Calu3 (cell line): Measurements from ENCODE around the gene DCP1B. TPM values are rescaled to one million over a fixed set of nuclear protein-coding genes. Genes with fewer than 3 reads are reported as not detected.
"Not testable (repeated sequence)": the region's sequence is repeated elsewhere in the genome, so short reads cannot be mapped to it uniquely, and the experiment has no call there.

ENCODE experiments used
- BruUV-seq: library from RNA; stranded (reverse); fragments of 400-500 nt; replicated peaks from 2 replicates; lab custom pipeline; 2021; lab: Mats Ljungman, UMichigan
- CTCF ChIA-PET: fragments of 300-600 bp; sonication (Branson Sonifier 250); formaldehyde crosslinking; loops from one replicate; lab custom pipeline; 2022; ENCODE audit warnings: antibody characterized with exemption; lab: Charles Lee
- DNase-seq: peaks from one replicate; pipeline ENCODE4 v3.0.0; 2022
- H3K27ac Mint-ChIP-seq: one replicate; pipeline ENCODE4 v1.8.0; 2022; ENCODE audit warnings: mixed read lengths; ENCODE audit not compliant: unreplicated experiment
- H3K27me3 Mint-ChIP-seq: one replicate; pipeline ENCODE4 v1.8.0; 2022; ENCODE audit warnings: mixed read lengths; ENCODE audit not compliant: unreplicated experiment
- H3K36me3 Mint-ChIP-seq: one replicate; pipeline ENCODE4 v1.8.0; 2022; ENCODE audit warnings: mild to moderate bottlenecking, moderate library complexity, mixed read lengths; ENCODE audit not compliant: insufficient read depth, unreplicated experiment
- H3K4me1 Mint-ChIP-seq: one replicate; pipeline ENCODE4 v1.8.0; 2022; ENCODE audit warnings: mild to moderate bottlenecking, low read depth, mixed read lengths; ENCODE audit not compliant: unreplicated experiment
- H3K4me3 Mint-ChIP-seq: one replicate; pipeline ENCODE4 v1.8.0; 2022; ENCODE audit warnings: mild to moderate bottlenecking, low read depth, moderate library complexity, mixed read lengths; ENCODE audit not compliant: unreplicated experiment
- H3K9me3 Mint-ChIP-seq: one replicate; pipeline ENCODE4 v1.8.0; 2022; ENCODE audit warnings: low read depth, mixed read lengths; ENCODE audit not compliant: unreplicated experiment
- intact Hi-C: fragments of 100-400 bp; cut with micrococcal nuclease; formaldehyde crosslinking; loops from one replicate; pipeline ENCODE4 v1.10.0; 2022; ENCODE audit not compliant: unreplicated experiment
- total RNA-seq: library from RNA; stranded (reverse); gene quantifications from 2 replicates; pipeline ENCODE4 v1.2.3, GENCODE V29; 2022
- TF ChIP-seq, protein P1 (sequence below): fragments of 200-600 bp; IDR thresholded peaks from one replicate; pipeline ENCODE4 v1.8.0; 2022; ENCODE audit warnings: antibody characterized with exemption; ENCODE audit not compliant: unreplicated experiment

Gene DCP1B
- total RNA-seq, 1 experiment from 2014 or later: 6.3 TPM

DNA sequence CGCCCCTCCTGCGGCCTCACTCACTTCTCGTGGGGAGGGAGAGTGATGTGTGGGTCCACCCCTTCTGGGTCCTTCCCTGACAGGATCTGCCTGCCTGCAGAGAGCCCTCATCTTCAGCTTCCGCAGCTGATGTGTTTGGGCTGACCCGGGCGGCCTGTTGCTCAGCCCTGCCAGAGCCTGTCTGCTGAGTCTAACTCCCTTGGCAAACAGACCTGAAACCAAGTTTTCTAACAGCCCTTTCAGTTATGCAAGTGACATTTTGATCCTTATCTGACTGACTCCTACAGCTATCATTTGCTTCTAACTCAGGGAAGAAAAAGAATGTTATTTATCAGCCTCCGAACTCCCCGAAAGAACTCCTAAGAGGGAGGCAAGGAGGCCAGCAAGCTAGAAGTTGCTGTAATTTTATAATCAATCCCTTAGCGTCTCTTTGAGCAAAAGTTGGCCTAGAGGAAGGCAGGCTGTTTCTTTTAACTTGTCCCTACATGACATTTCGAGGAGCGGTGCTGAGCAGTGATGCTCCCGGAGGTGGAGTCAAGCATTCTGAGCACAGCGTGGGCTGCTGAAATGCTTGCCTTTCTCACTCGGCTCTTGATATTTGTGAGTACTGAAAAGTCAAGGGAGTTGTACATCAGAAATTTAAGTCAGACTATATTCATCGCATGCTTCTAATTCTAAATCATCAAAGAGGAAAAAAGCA is 54.3 kb downstream of the DCP1B start:
- CTCF ChIA-PET: no interaction called here
- intact Hi-C loops: no loop called here
- TF ChIP-seq, protein P1, sequence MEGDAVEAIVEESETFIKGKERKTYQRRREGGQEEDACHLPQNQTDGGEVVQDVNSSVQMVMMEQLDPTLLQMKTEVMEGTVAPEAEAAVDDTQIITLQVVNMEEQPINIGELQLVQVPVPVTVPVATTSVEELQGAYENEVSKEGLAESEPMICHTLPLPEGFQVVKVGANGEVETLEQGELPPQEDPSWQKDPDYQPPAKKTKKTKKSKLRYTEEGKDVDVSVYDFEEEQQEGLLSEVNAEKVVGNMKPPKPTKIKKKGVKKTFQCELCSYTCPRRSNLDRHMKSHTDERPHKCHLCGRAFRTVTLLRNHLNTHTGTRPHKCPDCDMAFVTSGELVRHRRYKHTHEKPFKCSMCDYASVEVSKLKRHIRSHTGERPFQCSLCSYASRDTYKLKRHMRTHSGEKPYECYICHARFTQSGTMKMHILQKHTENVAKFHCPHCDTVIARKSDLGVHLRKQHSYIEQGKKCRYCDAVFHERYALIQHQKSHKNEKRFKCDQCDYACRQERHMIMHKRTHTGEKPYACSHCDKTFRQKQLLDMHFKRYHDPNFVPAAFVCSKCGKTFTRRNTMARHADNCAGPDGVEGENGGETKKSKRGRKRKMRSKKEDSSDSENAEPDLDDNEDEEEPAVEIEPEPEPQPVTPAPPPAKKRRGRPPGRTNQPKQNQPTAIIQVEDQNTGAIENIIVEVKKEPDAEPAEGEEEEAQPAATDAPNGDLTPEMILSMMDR: no peak
- no TSS peak for BruUV-seq
- DNase-seq: no peak
- H3K9me3 Mint-ChIP-seq: no peaks in the 10 kb centered on the region
- H3K4me1 Mint-ChIP-seq: no peaks in the 10 kb centered on the region
- H3K4me3 Mint-ChIP-seq: no peak overlapping the region
- no peak overlapping the region for H3K27ac Mint-ChIP-seq
- no peaks in the 10 kb centered on the region for H3K27me3 Mint-ChIP-seq
- H3K36me3 Mint-ChIP-seq: no peaks in the 10 kb centered on the region

GRCh38 chr12:1948883-1949282 is 55.4 kb downstream of the DCP1B start:
- H3K4me1 Mint-ChIP-seq: no peaks in the 10 kb centered on the region
- H3K4me3 Mint-ChIP-seq: no peak overlapping the region
- TF ChIP-seq, protein P1: no peak
- H3K36me3 Mint-ChIP-seq: no peaks in the 10 kb centered on the region
- H3K27me3 Mint-ChIP-seq: no peaks in the 10 kb centered on the region
- CTCF ChIA-PET: no interaction called here
- H3K27ac Mint-ChIP-seq: no peak overlapping the region
- H3K9me3 Mint-ChIP-seq: no peaks in the 10 kb centered on the region
- no TSS peak for BruUV-seq
- DNase-seq: no peak
- intact Hi-C loops: no loop called here

DNA sequence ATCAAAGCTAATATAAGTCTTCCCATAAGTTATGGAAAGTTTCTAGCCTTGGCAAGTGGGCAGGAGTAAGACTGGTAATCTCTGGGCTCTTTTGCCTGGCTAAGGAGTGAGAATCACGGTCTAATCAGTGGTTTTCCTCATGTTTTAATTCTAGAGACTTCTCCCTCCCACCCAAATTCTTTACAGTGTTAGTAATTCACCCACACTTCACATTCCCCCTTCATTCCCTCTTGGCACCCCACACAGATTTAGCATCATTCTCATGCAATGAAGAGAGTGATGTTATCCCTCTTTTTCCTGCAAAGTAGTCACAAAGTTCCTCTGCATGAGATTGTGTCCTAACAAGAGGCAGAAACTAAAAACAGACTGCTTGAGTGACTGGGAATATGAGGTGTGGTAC is 57.2 kb downstream of the DCP1B start:
- no peak for DNase-seq
- H3K4me1 Mint-ChIP-seq: no peaks in the 10 kb centered on the region
- H3K4me3 Mint-ChIP-seq: no peak overlapping the region
- CTCF ChIA-PET: no interaction called here
- intact Hi-C loops: no loop called here
- TF ChIP-seq, protein P1: no peak
- H3K36me3 Mint-ChIP-seq: no peaks in the 10 kb centered on the region
- no peaks in the 10 kb centered on the region for H3K9me3 Mint-ChIP-seq
- H3K27me3 Mint-ChIP-seq: no peaks in the 10 kb centered on the region
- H3K27ac Mint-ChIP-seq: no peak overlapping the region
- BruUV-seq: no TSS peak

GRCh38 chr12:1946296-1946695 is 58.0 kb downstream of the DCP1B start:
- H3K27me3 Mint-ChIP-seq: no peaks in the 10 kb centered on the region
- no peak overlapping the region for H3K4me3 Mint-ChIP-seq
- CTCF ChIA-PET: no interaction called here
- no TSS peak for BruUV-seq
- TF ChIP-seq, protein P1: no peak
- H3K9me3 Mint-ChIP-seq: no peaks in the 10 kb centered on the region
- no peaks in the 10 kb centered on the region for H3K4me1 Mint-ChIP-seq
- intact Hi-C loops: no loop called here
- no peak overlapping the region for H3K27ac Mint-ChIP-seq
- peaks cover under 1% of the 10 kb centered on the region for H3K36me3 Mint-ChIP-seq
- DNase-seq: no peak

GRCh38 chr12:1945502-1945901 is 58.8 kb downstream of the DCP1B start:
- H3K27me3 Mint-ChIP-seq, DNase-seq, H3K27ac Mint-ChIP-seq, H3K36me3 Mint-ChIP-seq, H3K4me3 Mint-ChIP-seq, intact Hi-C loops, BruUV-seq, H3K9me3 Mint-ChIP-seq, H3K4me1 Mint-ChIP-seq, CTCF ChIA-PET: not testable (repeated sequence)
